NCI-H128 (cell line): Measurements from ENCODE around the gene ZBTB33.

Source experiments
- DNase-seq: peaks from one replicate; lab custom pipeline; 2025; ENCODE audit not compliant: unreplicated experiment; lab: John Stamatoyannopoulos, UW

Gene ZBTB33

GRCh38 chrX:120304256-120304655 is 53.6 kb downstream of the ZBTB33 start:
- no peak for DNase-seq

- no peak for DNase-seq
Measured at GRCh38 chrX:120305531-120306141, 55.0 kb downstream of the ZBTB33 start.

- no peak for DNase-seq
Measured at GRCh38 chrX:120306630-120307029, 56.0 kb downstream of the ZBTB33 start.
